Measurements from ENCODE around the gene PDZD4.

PDZD4 gene

GRCh38 chrX:153871451-153871850 is 41.1 kb upstream of the PDZD4 start:
- POLR2A ChIA-PET = no interaction called here
- TF ChIP-seq BHLHE40 (IDR thresholded peaks at IDR 0.05; ENCODE audit: borderline replicate concordance) = no peak
- TF ChIP-seq PKNOX1 (IDR thresholded peaks at IDR 0.05) = 0 out of 2 replicates have a peak, but pooled peaks have one; percentile 13
- DNase-seq (ENCODE audit: extremely low spot score) = no peak
- CTCF ChIA-PET = interaction anchor here (0.6 kb wide), 1 partner anchor 216 kb away, joined by 3 read pairs; no protein-coding TSS in a partner anchor

- ChIA-PET CTCF (no interaction called here), POLR2A (no interaction called here)
- no peak for DNase-seq (ENCODE audit: extremely low spot score)
- no peak for TF ChIP-seq LEF1 (IDR thresholded peaks at IDR 0.05; ENCODE audit: borderline replicate concordance)
- no peak for TF ChIP-seq ZNF384 (IDR thresholded peaks at IDR 0.05)
- no peak for TF ChIP-seq FOXA1 (IDR thresholded peaks at IDR 0.05)
- TF ChIP-seq PKNOX1 (IDR thresholded peaks at IDR 0.05) = no peak
- TF ChIP-seq L3MBTL2 (conservative IDR thresholded peaks at IDR 0.05) = no peak
- no peak for TF ChIP-seq FOXM1 (IDR thresholded peaks at IDR 0.05; ENCODE audit: borderline replicate concordance)
- no peak for TF ChIP-seq FOXK2 (IDR thresholded peaks at IDR 0.05)
- TF ChIP-seq TARDBP (IDR thresholded peaks at IDR 0.05) = no peak
- TF ChIP-seq ARNT (IDR thresholded peaks at IDR 0.05) = no peak
- no peak for TF ChIP-seq HDGF (IDR thresholded peaks at IDR 0.05; ENCODE audit: borderline replicate concordance)
- TF ChIP-seq SP1 (IDR thresholded peaks at IDR 0.05) = no peak
- TF ChIP-seq BHLHE40 (IDR thresholded peaks at IDR 0.05; ENCODE audit: borderline replicate concordance) = no peak
- no peak for TF ChIP-seq NFRKB (IDR thresholded peaks at IDR 0.05)
- TF ChIP-seq SUZ12 (IDR thresholded peaks at IDR 0.05) = no peak
These were observed 40.5 kb upstream of the PDZD4 start for GRCh38 chrX:153870791-153871360.

- peak; percentile 54 for TF ChIP-seq PKNOX1 (IDR thresholded peaks at IDR 0.05)
- no peak for TF ChIP-seq TARDBP (IDR thresholded peaks at IDR 0.05)
- POLR2A ChIA-PET = no interaction called here
- no peak for DNase-seq (ENCODE audit: extremely low spot score)
- CTCF ChIA-PET = no interaction called here
These were observed 39.9 kb upstream of the PDZD4 start for GRCh38 chrX:153870288-153870690.

- TF ChIP-seq FOXM1 (IDR thresholded peaks at IDR 0.05; ENCODE audit: borderline replicate concordance) = no peak
- no peak for TF ChIP-seq FOXK2 (IDR thresholded peaks at IDR 0.05)
- TF ChIP-seq NFRKB (IDR thresholded peaks at IDR 0.05) = no peak
- no peak for TF ChIP-seq BHLHE40 (IDR thresholded peaks at IDR 0.05; ENCODE audit: borderline replicate concordance)
- TF ChIP-seq ELF4 (IDR thresholded peaks at IDR 0.05) = no peak
- no peak for TF ChIP-seq CTBP1 (IDR thresholded peaks at IDR 0.05; ENCODE audit: borderline replicate concordance)
- ChIA-PET POLR2A (no interaction called here), CTCF (no interaction called here)
- DNase-seq (ENCODE audit: extremely low spot score) = no peak
These were observed 39.3 kb upstream of the PDZD4 start for GRCh38 chrX:153869473-153870287.

GRCh38 chrX:153868576-153869472 is 38.5 kb upstream of the PDZD4 start:
- CTCF ChIA-PET = no interaction called here
- POLR2A ChIA-PET = no interaction called here
- TF ChIP-seq L3MBTL2 (conservative IDR thresholded peaks at IDR 0.05) (no peak), NFRKB (IDR thresholded peaks at IDR 0.05) (no peak), PKNOX1 (IDR thresholded peaks at IDR 0.05) (no peak), ELF4 (IDR thresholded peaks at IDR 0.05) (no peak), FOXA1 (IDR thresholded peaks at IDR 0.05) (no peak), FOXK2 (IDR thresholded peaks at IDR 0.05) (no peak), ZNF384 (IDR thresholded peaks at IDR 0.05) (no peak), HDGF (IDR thresholded peaks at IDR 0.05; ENCODE audit: borderline replicate concordance) (no peak), SUZ12 (IDR thresholded peaks at IDR 0.05) (no peak), ARNT (IDR thresholded peaks at IDR 0.05) (no peak), BHLHE40 (IDR thresholded peaks at IDR 0.05; ENCODE audit: borderline replicate concordance) (no peak), LEF1 (IDR thresholded peaks at IDR 0.05; ENCODE audit: borderline replicate concordance) (no peak), CTBP1 (IDR thresholded peaks at IDR 0.05; ENCODE audit: borderline replicate concordance) (no peak), TARDBP (IDR thresholded peaks at IDR 0.05) (no peak)
- DNase-seq (ENCODE audit: extremely low spot score) = no peak
